Immature natural killer cell (primary cell): ENCODE data around the gene LACRT. TPM values are rescaled to one million over a fixed set of nuclear protein-coding genes. Genes with fewer than 3 reads are reported as not detected.

Experiments used
- DNase-seq, 3 donors: peaks; one replicate each; pipeline ENCODE4 v3.0.0; 2022; ENCODE audit warnings: mixed read lengths in 1 of 3
- H3K27ac Mint-ChIP-seq, 6 donors: one replicate each; pipeline ENCODE4 v1.8.0; 2020; ENCODE audit warnings: mixed read lengths in 6 of 6, mild to moderate bottlenecking in 5 of 6, inconsistent platforms in 4 of 6, moderate library complexity in 3 of 6
- H3K27me3 Mint-ChIP-seq, 3 donors: one replicate each; pipeline ENCODE4 v1.8.0; 2020 to 2021; ENCODE audit warnings: low read depth in 3 of 3, mild to moderate bottlenecking in 3 of 3, mixed read lengths in 3 of 3, moderate library complexity in 3 of 3, inconsistent platforms in 1 of 3
- H3K36me3 Mint-ChIP-seq, 3 donors: one replicate each; pipeline ENCODE4 v1.8.0; 2020; ENCODE audit warnings: mixed read lengths in 3 of 3, inconsistent platforms in 2 of 3, mild to moderate bottlenecking in 2 of 3
- H3K4me1 Mint-ChIP-seq, 2 donors: one replicate each; pipeline ENCODE4 v1.8.0; 2020; ENCODE audit warnings: inconsistent platforms in 2 of 2, mild to moderate bottlenecking in 2 of 2, mixed read lengths in 2 of 2, moderate library complexity in 1 of 2
- H3K4me3 Mint-ChIP-seq, 5 donors: one replicate each; pipeline ENCODE4 v1.8.0; 2020; ENCODE audit warnings: mild to moderate bottlenecking in 5 of 5, mixed read lengths in 5 of 5, inconsistent platforms in 3 of 5, moderate library complexity in 3 of 5
- H3K9me3 Mint-ChIP-seq, 6 donors: one replicate each; pipeline ENCODE4 v1.8.0; 2020; ENCODE audit warnings: mild to moderate bottlenecking in 6 of 6, mixed read lengths in 6 of 6, inconsistent platforms in 4 of 6, moderate library complexity in 3 of 6
- polyA plus RNA-seq, 3 donors: library from polyadenylated mRNA; unstranded; fragments of 300-500 nt; fragmentation: Illumina TruSeq; gene quantifications; one replicate each; pipeline ENCODE4 v1.2.3, GENCODE V29; 2021

The LACRT gene
- polyA plus RNA-seq, 3 donors from 2014 or later: not detected

DNA sequence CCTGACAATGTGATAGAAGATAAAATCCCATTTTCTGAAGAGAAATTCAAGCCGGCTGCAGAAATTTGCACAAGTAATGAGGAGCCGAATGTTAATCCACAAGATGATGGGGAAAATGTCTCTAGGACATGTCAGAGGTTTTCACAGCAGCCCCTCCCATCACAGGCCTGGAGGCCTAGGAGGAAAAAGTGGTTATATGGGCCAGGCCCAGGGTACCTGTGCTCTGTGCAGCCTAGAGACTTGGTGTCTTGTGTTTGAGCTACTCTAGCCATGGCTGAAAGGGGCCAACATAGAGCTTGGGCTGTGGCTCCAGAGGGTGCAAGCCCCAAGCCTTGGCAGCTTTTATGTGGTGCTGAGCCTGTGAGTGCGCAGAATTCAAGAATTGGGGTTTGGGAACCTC, 7.4 kb downstream of the LACRT start:
- Mint-ChIP-seq H3K27ac (no peak overlapping the region), H3K36me3 (no peaks in the 10 kb centered on the region), H3K4me1 (no peaks in the 10 kb centered on the region), H3K4me3 (no peak overlapping the region), H3K27me3 (peaks cover 3 to 16% (median 13%) of the 10 kb centered on the region in 3 donors), H3K9me3 (peaks cover 0 to 4% (median 0%) of the 10 kb centered on the region in 6 donors)
- no peak for DNase-seq

DNA sequence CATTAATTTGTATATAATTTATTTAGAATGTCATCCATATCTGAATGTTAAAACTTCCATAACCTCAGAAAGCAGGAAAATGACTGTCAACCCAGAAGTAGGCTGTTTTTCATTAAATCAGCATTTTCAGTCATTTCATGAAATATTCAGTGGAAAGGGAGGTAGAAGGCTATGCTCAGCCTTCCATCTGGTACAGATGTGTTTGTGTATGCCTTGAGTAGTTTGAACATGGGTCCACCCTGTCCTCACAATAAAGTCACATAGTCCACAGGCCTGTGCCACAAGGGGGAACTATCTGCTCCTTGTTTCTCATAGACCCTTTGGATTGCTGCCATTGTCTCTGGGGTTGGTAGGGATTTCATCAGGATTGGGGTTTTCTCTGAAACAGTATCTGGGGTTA, 9.1 kb downstream of the LACRT start:
- peaks cover 0 to 4% (median 0%) of the 10 kb centered on the region in 6 donors for H3K9me3 Mint-ChIP-seq
- DNase-seq: no peak
- H3K4me1 Mint-ChIP-seq: no peaks in the 10 kb centered on the region
- no peaks in the 10 kb centered on the region for H3K36me3 Mint-ChIP-seq
- no peak overlapping the region for H3K27ac Mint-ChIP-seq
- no peak overlapping the region for H3K4me3 Mint-ChIP-seq
- H3K27me3 Mint-ChIP-seq: peaks cover 6 to 19% (median 13%) of the 10 kb centered on the region in 3 donors

DNA sequence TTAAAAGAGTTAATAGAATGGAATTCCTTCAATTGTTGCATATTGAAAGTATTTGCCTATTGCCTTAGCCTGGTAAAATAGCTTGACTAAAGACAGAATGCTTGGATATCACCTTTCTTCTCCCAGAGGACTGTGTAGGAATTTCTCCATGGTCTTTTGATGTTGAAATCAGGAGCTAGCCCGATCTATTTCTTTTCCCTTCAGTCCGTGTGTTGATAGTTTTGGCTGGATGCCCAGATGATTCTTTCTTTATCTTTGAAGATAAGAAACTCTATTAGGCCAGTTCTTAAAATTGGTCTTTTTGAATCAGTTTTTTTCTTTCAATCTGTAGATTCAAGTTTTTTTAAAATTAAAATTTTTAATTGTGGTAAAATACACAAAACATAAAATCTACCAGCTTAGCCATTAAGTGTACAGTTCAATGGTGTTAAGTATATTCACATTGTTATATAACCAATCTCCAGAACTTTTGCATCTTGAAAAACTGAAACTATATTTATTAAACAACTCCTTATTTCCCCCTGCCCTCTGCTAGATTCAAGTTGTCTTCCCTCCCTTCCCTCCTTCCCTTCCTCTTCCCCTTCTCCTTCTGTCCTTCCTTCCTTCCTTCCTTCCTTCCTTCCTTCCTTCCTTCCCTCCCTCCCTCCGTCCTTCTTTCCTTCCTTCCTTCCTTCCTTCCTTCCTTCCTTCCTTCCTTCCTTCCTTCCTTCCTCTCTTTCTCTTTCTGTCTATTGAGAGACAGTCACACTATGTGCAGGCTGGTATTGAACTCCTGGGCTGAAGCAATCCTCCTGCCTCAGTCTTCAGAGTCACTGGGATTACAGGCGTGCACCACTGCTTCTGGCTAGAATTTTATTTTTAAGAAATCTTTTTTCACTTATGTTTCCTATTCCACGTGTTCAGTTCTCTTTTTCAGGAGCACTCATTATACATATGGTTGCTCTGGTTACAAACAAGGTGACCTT, 10.1 kb downstream of the LACRT start:
- Mint-ChIP-seq H3K27me3 (peaks cover 6 to 13% (median 13%) of the 10 kb centered on the region in 3 donors), H3K4me1 (no peaks in the 10 kb centered on the region), H3K27ac (no peak overlapping the region), H3K36me3 (no peaks in the 10 kb centered on the region), H3K9me3 (peaks cover 0 to 4% (median 0%) of the 10 kb centered on the region in 6 donors), H3K4me3 (no peak overlapping the region)
- DNase-seq: no peak

DNA sequence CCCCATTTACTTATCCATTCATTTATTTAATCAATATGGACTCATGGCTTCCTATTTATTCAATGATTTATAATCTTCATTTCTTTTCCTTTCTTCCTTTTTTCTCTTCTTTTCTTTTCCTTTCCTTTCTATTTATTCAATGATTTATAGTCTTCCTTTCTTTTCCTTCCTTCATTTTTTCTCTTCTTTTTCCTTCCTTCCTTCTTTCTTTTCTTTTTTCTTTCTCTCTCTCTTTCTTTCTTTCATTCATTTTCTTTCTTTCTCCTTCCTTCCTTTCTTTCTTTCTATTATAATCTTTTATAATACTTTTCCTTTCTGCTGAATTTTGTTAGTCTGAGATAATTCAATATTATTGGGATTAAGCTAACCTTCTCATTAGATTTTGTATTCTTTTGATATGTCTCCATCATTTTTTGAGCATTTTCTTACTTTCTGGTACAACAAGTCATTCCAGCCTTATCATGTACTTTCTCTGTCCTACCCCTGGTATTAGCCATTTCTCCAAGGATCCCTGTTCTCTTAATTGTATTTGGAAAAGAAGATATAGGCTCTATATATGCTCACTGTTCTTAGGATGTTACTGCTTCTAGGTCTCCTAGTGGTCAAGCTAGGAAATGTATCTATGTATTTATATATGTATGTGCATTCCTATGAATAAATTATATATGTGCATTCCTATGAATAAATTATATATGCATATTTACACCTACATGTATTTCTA, 12.1 kb downstream of the LACRT start:
- no peaks in the 10 kb centered on the region for H3K36me3 Mint-ChIP-seq
- DNase-seq: no peak
- H3K9me3 Mint-ChIP-seq: peaks cover 0 to 4% (median 0%) of the 10 kb centered on the region in 6 donors
- H3K27ac Mint-ChIP-seq: no peak overlapping the region
- H3K27me3 Mint-ChIP-seq: peaks cover 6 to 13% (median 12%) of the 10 kb centered on the region in 3 donors
- no peaks in the 10 kb centered on the region for H3K4me1 Mint-ChIP-seq
- no peak overlapping the region for H3K4me3 Mint-ChIP-seq

DNA sequence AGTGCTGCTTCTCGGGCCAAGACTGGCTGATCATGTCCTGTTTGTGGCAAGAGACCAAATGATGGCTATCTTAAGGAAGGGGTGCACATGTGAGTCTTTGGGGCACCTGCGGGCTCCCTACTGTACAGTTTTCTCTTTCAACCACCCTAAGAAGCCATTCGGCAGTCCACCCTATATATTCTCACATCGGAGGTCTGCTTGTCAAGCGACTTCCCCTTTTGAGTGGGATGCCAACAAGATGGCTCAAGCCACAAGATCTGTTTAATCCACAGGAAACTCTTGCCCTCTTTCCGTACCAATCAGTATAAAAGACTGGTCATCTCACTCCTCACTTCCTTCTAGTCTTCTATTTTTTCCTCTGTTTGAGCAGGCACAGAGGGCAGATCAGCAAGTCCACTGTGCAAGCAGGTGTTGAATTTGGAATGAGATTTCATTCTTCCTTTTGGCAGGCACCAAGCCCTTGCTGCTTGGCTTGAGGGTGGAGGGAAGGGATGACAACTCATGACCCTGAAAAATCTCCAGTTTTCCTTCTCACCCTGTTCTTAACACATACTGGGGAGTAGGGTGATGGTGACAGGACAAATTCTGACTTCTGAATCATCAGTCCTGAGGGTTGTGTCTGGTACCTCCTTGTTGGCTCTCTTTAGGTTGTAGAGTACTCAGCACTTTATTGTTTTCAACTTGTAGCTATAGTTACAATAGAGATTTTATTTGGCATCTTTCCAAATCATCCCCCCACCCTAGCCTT, 17.6 kb downstream of the LACRT start:
- Mint-ChIP-seq H3K27ac (no peak overlapping the region), H3K27me3 (peaks cover 7 to 23% (median 10%) of the 10 kb centered on the region in 3 donors), H3K9me3 (no peaks in the 10 kb centered on the region), H3K4me3 (peak overlapping the region in 1 of 5 donors; percentile 15), H3K4me1 (peaks cover 0 to 9% of the 10 kb centered on the region in 2 donors), H3K36me3 (no peaks in the 10 kb centered on the region)
- DNase-seq: no peak

DNA sequence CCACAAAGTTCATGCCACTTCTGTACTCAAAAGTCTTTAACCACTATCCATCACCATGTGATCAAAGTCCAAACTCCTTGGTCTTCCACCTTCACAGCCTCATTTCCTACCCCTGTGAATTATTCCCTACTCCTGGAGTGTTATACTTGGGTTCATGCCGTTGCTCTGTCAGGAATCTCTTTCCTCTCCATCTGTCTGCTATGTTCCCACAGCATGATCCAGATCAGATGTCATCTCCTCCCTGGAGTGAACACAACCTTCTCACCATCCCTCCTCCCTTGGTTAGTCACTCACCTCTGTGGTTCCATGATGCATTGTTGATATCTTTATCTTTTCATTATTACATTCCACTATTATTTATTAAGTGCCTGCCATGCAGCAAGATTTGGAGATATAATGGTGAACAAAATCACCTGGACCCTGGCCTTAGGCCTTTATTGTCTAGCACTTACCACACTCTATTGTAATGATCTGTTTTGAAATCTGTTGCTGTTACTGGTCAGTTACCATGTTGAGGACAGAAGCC, 22.4 kb downstream of the LACRT start:
- Mint-ChIP-seq H3K36me3 (no peaks in the 10 kb centered on the region), H3K9me3 (no peaks in the 10 kb centered on the region), H3K4me3 (no peak overlapping the region), H3K27ac (no peak overlapping the region), H3K4me1 (peaks cover 0 to 8% of the 10 kb centered on the region in 2 donors), H3K27me3 (peaks cover 4 to 15% (median 7%) of the 10 kb centered on the region in 3 donors)
- DNase-seq: no peak

DNA sequence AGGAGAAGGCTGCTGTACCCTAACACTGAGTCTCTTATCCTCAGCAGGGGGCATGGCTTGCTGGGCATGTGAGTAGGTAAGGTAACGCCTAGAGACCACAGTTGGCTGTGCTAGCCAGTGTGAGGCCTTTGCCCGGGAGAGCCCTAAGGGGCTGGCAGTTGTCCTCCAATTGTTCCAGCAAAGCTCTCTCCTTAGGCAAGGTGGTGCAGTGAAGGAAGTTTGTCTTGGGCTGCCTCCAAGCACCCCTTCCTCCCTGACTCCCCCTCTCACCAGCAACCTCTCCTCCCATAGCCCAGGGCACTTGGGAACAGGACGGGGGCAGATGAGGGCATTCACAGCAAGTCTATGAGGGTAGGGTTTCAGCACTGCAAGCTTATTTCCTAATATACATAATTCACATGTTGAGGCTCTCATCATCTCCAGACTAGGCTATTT, 23.0 kb downstream of the LACRT start:
- Mint-ChIP-seq H3K27me3 (peaks cover 4 to 15% (median 6%) of the 10 kb centered on the region in 3 donors), H3K36me3 (no peaks in the 10 kb centered on the region), H3K27ac (no peak overlapping the region), H3K4me3 (no peak overlapping the region), H3K4me1 (peaks cover 0 to 2% of the 10 kb centered on the region in 2 donors), H3K9me3 (no peaks in the 10 kb centered on the region)
- DNase-seq: no peak

DNA sequence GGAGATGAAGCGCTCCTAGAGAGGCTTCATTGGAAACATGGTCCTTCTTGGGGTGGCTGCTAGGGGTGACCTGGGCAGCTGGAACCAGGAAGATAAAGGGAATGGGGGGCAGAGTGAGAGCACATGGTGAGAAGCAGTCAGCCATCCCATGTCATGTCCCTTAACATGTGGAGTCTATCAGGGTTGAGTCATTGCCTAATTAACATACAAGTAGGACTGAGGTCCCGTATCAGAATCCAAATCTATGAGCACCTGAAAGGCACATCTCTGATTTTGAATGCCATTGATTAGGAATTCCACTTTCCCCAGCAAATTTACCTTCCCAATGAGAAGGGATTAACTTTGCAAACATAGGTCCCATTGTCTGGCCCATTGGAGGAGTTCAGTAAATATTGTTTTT, 25.9 kb downstream of the LACRT start:
- H3K4me1 Mint-ChIP-seq: no peaks in the 10 kb centered on the region
- H3K27me3 Mint-ChIP-seq: peaks cover 0 to 5% (median 5%) of the 10 kb centered on the region in 3 donors
- no peak overlapping the region for H3K4me3 Mint-ChIP-seq
- H3K9me3 Mint-ChIP-seq: no peaks in the 10 kb centered on the region
- DNase-seq: no peak
- no peak overlapping the region for H3K27ac Mint-ChIP-seq
- H3K36me3 Mint-ChIP-seq: no peaks in the 10 kb centered on the region

DNA sequence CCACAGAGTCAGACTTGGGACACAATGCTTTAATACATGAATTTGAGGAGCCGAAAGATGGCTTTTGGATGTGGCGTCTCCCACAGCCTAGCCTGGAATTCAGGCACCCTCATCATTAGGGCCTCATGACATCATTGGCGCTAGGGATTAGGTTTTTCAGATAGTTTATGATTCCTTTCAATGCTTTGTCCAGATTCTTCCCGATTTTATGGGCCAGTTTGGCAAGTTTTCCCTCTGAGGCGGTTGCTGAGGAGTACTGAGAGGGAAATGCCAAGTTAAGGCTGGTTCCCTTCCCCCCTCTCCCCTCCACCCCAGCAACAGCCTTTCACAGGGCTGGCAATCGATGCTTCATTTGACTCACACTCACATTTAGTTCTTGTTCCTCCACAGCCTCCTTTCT, 26.5 kb downstream of the LACRT start:
- DNase-seq: no peak
- H3K4me3 Mint-ChIP-seq: no peak overlapping the region
- H3K27me3 Mint-ChIP-seq: peaks cover 0 to 7% (median 5%) of the 10 kb centered on the region in 3 donors

DNA sequence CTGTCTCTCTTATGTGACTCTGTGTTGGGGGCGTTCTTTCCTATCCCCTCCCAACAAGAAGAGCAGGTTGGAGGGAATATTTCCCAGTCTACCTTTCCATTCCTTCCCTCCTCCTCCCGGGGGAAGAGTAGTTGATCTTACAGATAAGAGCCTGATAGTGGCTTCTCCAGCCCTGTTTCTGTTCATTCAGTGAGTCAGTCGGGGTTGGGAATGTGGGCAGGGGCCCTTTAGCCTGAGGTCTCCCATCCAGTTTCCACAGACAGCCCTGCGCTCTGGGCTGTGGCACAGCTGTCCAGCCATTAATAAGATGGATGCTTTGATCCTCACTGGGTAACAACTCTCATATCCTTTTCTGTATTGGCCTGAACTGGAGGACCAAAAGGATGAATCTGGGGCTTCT, 28.1 kb downstream of the LACRT start:
- H3K4me3 Mint-ChIP-seq: no peak overlapping the region
- H3K9me3 Mint-ChIP-seq: no peaks in the 10 kb centered on the region
- H3K27ac Mint-ChIP-seq: no peak overlapping the region
- H3K4me1 Mint-ChIP-seq: peaks cover 2 to 7% of the 10 kb centered on the region in 2 donors
- peaks cover 0 to 7% (median 5%) of the 10 kb centered on the region in 3 donors for H3K27me3 Mint-ChIP-seq
- no peaks in the 10 kb centered on the region for H3K36me3 Mint-ChIP-seq
- no peak for DNase-seq

More for the DNA sequence above, 26.5 kb downstream of the LACRT start:
- no peaks in the 10 kb centered on the region for H3K9me3 Mint-ChIP-seq
- H3K27ac Mint-ChIP-seq: no peak overlapping the region
- no peaks in the 10 kb centered on the region for H3K36me3 Mint-ChIP-seq
- peaks cover 2 to 4% of the 10 kb centered on the region in 2 donors for H3K4me1 Mint-ChIP-seq

DNA sequence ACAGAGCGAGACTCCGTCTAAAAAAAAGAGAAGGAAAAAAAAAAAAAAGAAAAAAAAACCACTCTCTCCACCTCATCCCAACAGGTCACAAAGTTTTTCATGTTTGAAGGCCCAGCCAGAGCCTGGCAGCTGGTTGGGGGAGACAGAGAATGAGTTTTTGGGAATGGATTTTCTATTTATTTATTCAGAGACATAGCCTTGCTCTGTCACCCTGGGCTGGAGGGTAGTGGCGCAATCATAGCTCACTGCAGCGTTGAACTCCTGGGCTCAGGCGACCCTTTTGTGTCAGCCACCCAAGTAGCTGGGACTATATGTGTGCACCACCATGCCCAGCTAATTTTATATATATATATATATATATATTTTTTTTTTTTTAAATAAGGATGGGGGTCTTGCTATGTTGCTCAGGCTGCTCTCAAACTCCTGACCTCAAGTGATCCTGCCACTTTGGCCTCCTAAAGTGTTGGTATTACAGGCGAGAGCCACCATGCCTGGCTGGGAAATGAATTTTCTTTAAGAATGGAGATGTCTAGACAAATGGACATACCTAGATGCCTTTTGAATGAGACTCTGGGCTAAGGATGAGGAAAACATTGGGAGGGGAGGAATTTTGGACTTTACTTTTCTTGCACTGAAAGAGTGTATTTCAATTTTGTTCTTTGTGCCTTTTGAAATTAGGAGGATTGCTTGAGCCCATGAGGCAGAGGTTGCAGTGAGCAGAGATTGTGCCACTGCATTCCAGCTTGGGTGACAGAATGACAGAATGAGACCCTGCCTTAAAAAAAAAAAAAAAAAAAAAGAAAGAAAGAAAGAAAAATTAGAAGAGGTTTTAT, 29.3 kb downstream of the LACRT start:
- Mint-ChIP-seq H3K36me3 (no peaks in the 10 kb centered on the region), H3K9me3 (no peaks in the 10 kb centered on the region), H3K27me3 (peaks cover 0 to 8% (median 5%) of the 10 kb centered on the region in 3 donors), H3K27ac (peak overlapping the region in 1 of 6 donors; percentile 17), H3K4me3 (no peak overlapping the region), H3K4me1 (peaks cover 2 to 7% of the 10 kb centered on the region in 2 donors)
- no peak for DNase-seq

DNA sequence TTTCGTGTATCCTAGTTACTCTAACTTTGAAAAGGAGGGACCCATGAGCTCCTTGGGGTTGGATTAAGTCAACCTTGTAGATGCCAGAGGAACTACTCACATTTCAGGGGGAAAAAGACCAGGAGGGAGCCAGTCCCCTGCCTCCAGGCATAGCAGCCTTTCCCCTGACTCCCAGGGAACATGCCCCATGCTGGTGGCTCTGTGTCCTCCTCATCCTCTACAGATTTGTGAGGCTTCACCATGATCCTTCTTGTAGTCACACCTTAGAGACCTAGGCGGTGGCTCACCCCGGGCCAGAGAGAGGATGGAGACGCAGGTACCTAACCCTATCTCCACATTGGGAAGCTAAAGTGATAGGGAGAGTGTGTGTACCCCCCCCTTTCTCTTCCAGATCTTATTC, 30.3 kb downstream of the LACRT start:
- peaks cover 0 to 10% (median 5%) of the 10 kb centered on the region in 3 donors for H3K27me3 Mint-ChIP-seq
- no peaks in the 10 kb centered on the region for H3K36me3 Mint-ChIP-seq
- no peak overlapping the region for H3K27ac Mint-ChIP-seq
- H3K9me3 Mint-ChIP-seq: no peaks in the 10 kb centered on the region
- peaks cover 2 to 7% of the 10 kb centered on the region in 2 donors for H3K4me1 Mint-ChIP-seq
- DNase-seq: no peak
- no peak overlapping the region for H3K4me3 Mint-ChIP-seq
